DMS 273 treated with DMSO at 0.1 percent for 48 hours (cell line): ENCODE results near the gene PCOLCE2.

ENCODE experiments used
- DNase-seq: peaks from one replicate; lab custom pipeline; 2025; lab: John Stamatoyannopoulos, UW

PCOLCE2 gene

DNA sequence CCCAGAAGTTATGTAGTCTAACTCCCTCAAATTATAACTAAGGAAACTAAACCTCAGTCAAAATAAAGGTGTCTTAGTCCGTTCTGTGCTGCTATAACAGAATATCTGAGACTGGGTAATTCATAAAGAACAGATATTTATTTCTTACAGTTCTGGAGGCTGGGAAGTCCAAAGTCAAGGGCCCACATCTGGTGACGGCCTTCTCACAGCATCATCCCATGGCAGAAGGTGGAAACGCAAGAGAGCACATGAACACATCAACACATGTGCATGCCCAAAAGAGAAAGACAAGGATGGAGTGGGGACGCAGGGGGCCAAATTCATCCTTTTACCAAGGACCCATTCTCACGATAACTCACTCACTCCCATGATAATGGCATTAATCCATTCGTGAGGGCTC is 73.1 kb downstream of the PCOLCE2 start:
- no peak for DNase-seq

DNA sequence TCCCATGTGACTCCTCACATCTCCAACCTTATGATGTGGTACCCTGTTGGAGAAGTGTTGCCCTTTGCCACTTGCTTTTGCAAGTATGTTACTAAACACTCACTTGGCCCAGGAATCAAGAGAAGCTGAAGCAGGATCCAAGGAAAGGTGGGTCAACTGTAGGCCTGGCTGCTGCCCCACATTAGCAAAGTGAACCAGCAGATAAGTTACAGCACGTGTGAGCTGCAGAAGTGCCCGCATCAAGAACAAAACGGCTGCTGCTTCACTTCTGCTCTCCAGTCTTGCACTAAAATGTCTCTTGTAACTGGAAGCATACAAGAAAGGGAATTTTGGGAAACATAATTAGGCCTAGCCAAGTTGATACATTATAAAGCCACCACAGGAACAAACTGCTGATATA is 79.6 kb downstream of the PCOLCE2 start:
- DNase-seq = no peak

DNA sequence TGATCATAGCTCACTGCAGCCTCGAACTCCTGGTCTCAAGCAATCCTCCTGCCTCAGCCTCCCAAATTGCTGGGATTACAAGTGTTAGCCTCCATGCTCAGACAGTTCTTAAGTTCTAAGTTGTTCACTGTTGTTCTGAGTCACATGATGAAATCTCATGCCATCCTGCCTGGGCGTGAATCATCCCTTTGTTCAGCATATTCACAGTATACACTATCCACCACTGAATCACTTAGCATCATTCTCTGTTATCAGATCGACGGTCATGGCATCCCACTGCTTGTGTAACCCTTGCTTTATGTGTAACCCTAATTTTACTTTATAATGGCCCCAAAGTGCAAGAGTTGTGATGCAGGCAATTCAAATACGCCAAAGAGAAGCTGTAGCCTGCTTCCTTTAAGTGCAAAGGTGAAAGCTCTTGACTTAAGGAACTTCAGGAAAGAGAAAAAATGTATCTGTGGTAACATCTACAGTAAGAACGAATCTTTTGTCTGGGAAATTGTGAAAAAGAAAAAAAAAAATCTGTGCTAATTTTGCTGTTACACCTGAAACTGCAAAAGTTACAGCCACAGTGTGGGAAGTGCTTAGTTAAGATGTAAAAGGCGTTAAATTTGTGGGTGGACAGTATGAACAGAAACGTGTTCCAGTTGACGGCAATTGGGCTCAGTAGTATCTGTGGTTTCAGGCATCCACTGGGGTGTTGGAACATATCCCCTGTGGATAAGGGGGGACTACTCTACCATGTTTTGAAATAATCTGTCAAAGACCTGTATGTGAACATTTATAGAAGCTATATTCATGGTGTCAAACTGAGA is 80.6 kb downstream of the PCOLCE2 start:
- no peak for DNase-seq

DNA sequence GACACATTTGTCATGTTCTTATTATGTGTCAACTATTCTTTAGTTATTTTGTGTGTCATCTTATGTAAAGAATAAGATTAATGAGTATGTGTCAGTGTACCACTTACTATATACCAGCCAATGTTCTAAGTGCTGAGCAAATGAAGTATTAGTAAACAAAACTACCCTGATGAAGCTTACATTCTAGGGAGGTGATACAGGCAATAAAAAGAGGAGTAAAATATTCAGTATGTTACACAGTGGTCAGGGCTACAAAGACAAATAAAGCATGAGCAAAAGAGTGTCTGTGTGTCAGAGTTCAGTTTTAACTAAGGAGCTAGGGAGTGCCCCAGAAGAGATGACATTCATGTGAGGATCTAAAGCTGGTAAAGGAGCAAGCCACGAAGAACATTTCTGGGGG is 86.0 kb downstream of the PCOLCE2 start:
- DNase-seq = no peak

DNA sequence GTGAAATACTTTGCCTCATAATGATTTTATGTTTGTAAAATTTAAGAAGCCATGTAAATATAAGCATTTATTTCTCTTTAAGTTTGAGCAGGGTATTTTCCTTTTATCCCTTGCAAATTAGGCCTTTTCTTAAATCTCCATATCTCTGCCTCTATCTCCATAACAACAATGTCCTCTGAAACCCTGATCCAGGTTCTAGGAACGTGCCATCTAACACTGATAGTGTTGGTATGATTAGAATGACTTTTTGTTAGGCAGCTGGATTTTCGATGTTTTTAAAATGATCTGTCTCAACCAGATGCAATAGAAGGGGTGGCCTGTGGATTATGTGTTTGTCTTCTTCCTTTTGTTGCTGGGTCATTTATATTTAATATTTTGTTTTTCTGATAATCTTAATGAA is 87.1 kb downstream of the PCOLCE2 start:
- DNase-seq = no peak

DNA sequence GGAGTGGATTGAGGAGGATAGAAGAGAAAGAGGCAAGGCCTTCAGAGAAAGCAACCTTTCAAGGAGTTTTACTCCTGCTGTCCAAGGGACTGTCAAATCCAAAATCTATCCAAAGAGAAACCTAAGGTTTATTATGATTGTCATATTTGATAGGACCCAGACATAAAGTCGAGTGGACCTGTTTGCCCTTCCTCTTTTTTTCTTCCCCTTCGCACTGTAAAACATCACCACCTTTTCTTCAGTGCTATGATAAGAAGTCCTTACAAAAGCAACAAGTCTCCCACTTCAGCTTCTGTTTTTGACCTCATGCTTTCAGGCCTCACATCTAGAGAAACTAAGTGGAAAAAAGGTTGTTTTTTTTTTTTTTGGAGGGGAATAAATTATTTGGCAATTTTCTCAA is 92.1 kb downstream of the PCOLCE2 start:
- no peak for DNase-seq

DNA sequence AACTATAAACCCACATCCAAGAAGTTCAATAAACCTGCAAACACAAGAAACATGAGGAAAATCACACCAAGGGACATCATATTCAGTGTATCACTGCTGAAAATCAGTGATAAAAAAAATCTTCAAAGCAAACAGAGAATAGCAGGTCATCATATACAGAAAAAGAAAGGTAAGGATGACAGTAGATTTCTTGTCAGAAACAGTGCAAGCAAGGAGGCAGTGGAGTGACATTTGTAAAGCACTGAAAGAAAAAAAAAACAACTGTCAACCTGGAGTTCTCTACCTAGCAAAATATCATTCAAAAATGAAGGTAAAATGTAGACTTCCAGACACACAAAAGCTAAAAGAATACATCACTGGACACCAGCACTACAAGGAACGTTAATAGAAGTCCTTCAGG is 93.6 kb downstream of the PCOLCE2 start:
- DNase-seq = no peak

DNA sequence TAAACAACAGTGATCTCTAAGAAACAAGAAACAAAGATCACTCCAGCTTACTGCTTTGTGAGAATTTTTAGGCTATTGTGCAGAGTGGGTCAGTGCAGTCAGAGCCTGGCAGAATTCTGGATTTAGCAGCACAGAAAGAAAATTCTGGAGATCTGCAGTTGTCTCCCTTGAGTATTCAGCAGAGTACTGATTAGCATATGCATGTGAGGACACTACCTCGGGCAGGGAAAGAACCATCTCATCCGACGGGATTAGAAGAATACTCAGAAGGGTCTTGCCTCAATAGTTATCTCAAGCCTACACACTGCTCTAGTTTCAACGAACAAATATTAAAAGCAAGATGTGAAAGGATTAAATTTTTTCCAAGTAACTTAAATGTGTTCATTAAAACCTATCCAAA is 94.4 kb downstream of the PCOLCE2 start:
- no peak for DNase-seq

DNA sequence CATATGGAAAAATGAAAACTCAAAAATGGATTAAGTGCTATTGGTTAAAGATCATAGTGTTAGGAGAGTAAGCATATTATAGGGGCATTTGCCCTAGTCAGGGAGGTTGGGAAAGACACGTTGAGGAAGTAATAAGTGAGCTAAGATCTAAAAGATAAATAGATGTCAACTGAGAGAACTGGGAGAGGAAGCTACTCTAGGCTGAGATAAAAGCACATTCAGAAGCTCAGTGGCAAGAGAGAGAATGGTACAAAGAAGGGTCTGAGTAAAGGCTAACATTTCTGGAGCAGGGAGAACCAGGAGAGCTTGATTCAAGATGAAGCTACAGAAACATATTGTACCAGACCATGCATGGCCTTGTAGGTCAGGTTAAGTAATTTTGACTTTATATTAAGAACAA is 101.2 kb downstream of the PCOLCE2 start:
- no peak for DNase-seq

DNA sequence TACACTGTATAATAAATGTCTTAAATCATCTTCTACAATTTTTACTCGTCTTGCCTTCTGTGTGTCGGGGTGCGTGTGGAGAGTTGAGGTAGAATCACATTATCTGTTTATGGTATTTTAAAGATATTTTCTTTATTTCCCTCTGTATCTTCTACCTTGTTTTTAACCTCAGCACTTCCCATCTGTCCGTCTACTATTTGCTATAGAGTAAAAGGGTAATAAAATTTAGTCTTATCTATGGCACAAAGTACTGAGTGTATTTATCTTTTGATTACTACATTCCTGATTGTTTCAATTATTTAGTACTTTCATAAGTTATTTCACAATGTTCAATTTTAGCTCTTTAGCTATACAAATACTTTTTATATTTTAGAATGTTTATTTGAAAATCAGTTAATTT is 102.9 kb downstream of the PCOLCE2 start:
- no peak for DNase-seq

DNA sequence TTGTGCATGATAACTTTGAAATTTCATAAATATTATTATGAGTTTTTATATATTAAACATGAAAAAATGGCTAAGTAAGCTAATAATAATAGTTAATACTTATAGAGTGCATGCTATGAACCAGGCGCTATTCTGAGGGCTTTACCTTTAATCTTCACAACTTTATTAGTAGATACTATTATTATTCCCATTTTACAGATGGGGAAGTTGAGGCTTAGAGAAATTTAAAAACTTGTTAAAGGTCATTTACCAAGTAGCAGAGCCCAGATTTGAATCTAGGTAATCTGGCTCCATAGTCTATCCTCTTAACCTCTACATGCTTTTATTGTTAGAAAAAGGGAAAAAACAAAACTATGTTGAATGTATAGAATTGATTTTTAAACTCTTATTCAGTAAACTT is 104.7 kb downstream of the PCOLCE2 start:
- no peak for DNase-seq

DNA sequence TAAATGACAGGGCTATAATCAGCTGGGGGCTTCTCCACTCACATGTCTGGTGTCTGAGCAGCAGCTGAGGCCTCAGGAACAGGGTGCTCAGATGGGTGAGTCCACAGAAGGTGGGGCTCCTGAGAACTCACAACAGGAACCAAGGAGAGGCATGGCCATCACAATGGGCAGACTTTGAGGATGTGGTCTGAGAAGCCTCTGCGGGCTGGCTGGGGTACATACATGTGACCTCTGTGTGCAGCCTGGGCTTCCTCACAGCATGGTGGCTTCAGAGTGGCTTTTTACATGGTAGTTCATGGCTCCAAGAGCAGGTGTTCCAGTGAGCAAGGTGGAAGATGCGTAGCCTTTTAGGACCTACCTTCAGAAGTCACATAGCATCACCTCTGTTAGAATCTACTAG is 106.3 kb downstream of the PCOLCE2 start:
- no peak for DNase-seq

DNA sequence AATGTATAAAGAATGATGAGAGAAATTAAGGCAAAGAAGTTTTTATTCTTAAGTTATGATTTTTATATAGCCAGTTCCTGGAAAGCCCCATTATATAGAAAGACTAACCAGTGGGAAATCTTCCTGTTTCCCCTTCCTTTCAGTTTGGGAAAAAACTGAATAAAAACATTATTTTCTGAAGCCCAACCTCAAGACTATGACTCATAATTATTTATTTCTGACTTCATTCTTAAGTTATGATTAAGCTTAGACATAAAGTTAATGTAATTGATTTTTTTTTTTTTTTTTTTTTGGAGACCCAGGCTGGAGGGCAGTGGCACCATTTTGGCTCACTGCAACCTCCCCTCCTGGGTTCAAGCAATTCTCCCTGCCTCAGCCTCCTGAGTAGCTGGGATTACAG is 109.3 kb downstream of the PCOLCE2 start:
- DNase-seq = no peak

DNA sequence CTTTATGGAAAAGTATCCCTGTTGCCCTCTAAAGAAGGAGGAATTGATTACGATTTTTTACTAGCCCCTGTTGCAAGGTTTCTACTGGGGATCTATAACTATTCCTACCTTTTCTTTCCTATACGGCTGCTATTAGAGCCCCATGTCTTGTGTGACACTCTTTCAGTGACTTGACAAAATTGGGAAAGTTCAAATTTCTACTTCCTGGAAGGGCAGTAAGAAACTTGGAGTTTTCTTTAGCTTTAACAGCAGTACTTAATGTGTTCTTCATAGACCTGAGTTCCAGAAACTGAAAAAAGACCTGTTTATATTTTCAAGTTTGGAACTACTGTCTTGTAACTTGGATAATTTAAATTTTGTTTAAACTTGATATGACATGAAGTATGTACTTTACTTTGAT is 110.3 kb downstream of the PCOLCE2 start:
- no peak for DNase-seq

DNA sequence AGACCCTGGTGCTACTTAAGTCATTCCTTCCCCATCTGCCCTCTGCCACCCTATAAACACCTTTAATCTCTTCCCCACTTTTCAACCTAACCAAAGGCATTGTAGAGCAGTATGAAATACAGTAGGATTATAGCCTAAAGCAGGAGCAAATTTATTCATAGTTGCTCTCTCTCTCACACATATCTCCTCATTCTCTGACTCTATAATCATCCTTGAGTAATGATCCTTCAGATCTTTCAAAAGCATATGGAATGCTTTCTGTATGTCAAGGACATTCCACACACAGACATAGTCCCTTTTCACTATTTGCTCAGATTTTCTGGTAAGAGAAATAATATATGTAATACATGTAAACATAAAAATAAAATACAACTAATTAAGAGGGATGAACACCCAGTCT is 111.0 kb downstream of the PCOLCE2 start:
- no peak for DNase-seq

DNA sequence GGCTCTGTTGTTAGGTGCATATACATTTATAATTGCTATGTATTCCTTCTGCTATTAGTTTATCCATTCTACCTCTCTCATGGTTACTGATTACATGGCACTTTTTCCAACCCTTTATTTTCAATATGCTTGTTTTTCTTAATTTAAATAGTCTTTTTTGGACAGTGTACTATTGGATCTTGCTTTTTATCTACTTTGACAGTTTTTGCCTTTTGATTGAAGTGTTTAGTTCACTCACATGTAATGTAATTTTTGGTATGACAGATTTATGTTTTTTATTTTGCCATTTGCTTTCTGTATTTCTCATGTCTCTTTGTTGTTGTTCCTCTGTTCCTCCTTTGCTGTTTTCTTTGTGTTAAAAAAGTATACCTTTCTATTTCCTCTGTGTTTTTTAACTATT is 120.5 kb downstream of the PCOLCE2 start:
- no peak for DNase-seq
